NT2/D1 (cell line): ENCODE results near the gene RASAL2.

ENCODE experiments used
- SUZ12 ChIP-seq: IDR thresholded peaks from 2 replicates; pipeline ENCODE4 v1.6.1; 2011; ENCODE audit not compliant: insufficient read length, insufficient read depth; ENCODE audit errors: extremely low read depth
- YY1 ChIP-seq: IDR thresholded peaks from 2 replicates; pipeline ENCODE4 v1.6.1; 2011; ENCODE audit not compliant: insufficient read length, insufficient read depth
- ZNF274 ChIP-seq: IDR thresholded peaks from 2 replicates; pipeline ENCODE4 v1.6.1; 2011; ENCODE audit warnings: mild to moderate bottlenecking, low read depth, low read length

GRCh38 chr1:178258536-178258935, 164.6 kb downstream of the RASAL2 start:
- no peak for TF ChIP-seq YY1
- TF ChIP-seq ZNF274 = no peak
- TF ChIP-seq SUZ12 = no peak
